Esophagus muscularis mucosa (tissue), 3 donors: ENCODE data around the gene ACOT12.

Experiments used
- POLR2A ChIP-seq: fragments of 450-650 bp; IDR thresholded peaks from one replicate; pipeline ENCODE4 v1.6.1; 2017; ENCODE audit warnings: antibody characterized with exemption, moderate library complexity, mild to moderate bottlenecking, low read depth
- POLR2AphosphoS5 ChIP-seq, 2 donors: sonication (generic); formaldehyde crosslinking; IDR thresholded peaks; one replicate each; pipeline ENCODE4 v1.6.1; 2017; ENCODE audit warnings: antibody characterized with exemption in 2 of 2
- TF ChIP-seq, protein P1 (sequence below), 3 experiments: fragments of 200-600 bp in 2 of 3; fragments of 450-650 bp in 1 of 3; sonication (generic) in 2 of 3; IDR thresholded peaks; one replicate each; pipeline ENCODE4 v1.5.1; 2017 to 2019; ENCODE audit warnings: antibody characterized with exemption in 3 of 3, mild to moderate bottlenecking in 2 of 3, moderate library complexity in 1 of 3

DNA sequence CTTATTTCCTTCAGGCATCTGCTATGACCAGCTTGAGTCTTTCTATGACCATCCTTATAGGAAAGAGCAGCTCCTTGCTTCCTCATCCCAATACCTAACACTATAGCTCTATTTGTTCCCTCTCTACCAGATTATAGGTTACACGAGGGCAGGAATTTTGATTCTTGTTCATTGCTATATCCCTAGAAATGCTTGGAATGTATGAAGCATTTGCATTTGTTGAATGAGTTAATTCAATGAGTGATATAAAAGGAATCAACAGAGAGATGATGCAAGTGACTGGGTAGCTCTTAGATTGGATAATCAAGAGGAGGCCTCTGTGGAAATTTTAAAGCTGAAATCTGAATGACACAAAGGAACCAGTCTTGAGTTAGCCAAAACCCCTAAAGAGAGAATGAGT is 78.6 kb downstream of the ACOT12 start:
- no peak for TF ChIP-seq POLR2AphosphoS5 (IDR thresholded peaks at IDR 0.05)
- TF ChIP-seq, protein P1, sequence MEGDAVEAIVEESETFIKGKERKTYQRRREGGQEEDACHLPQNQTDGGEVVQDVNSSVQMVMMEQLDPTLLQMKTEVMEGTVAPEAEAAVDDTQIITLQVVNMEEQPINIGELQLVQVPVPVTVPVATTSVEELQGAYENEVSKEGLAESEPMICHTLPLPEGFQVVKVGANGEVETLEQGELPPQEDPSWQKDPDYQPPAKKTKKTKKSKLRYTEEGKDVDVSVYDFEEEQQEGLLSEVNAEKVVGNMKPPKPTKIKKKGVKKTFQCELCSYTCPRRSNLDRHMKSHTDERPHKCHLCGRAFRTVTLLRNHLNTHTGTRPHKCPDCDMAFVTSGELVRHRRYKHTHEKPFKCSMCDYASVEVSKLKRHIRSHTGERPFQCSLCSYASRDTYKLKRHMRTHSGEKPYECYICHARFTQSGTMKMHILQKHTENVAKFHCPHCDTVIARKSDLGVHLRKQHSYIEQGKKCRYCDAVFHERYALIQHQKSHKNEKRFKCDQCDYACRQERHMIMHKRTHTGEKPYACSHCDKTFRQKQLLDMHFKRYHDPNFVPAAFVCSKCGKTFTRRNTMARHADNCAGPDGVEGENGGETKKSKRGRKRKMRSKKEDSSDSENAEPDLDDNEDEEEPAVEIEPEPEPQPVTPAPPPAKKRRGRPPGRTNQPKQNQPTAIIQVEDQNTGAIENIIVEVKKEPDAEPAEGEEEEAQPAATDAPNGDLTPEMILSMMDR (IDR thresholded peaks at IDR 0.05), result no peak
- TF ChIP-seq POLR2A, result no peak
